Transverse colon (tissue), 4 donors: ENCODE data around the gene ZFPM1. TPM values are rescaled to one million over a fixed set of nuclear protein-coding genes. Genes with fewer than 3 reads are reported as not detected.

Experiments used
- DNase-seq: peaks from one replicate; pipeline ENCODE4 v3.0.0-alpha.2; 2019
- H3K27ac ChIP-seq, 4 donors: fragments of 200-600 bp; sonication (generic); 2 replicates each; pipeline ENCODE4 v1.5.1; 2016 to 2018; ENCODE audit warnings: inconsistent platforms in 4 of 4
- H3K27me3 ChIP-seq: fragments of 200-600 bp; sonication (generic); 2 replicates; pipeline ENCODE4 v1.5.1; 2017; ENCODE audit warnings: inconsistent platforms
- H3K36me3 ChIP-seq, 4 donors: fragments of 200-600 bp; sonication (generic); 2 replicates each; pipeline ENCODE4 v1.5.1; 2017 to 2019; ENCODE audit warnings: inconsistent platforms in 4 of 4
- H3K4me1 ChIP-seq, 4 donors: fragments of 200-600 bp; sonication (generic); 2 replicates each; pipeline ENCODE4 v1.5.1; 2017 to 2020; ENCODE audit warnings: inconsistent platforms in 4 of 4
- H3K4me3 ChIP-seq, 4 donors: fragments of 200-600 bp; sonication (generic); 1 replicate in 1 of 4; 2 replicates in 3 of 4; pipeline versions ENCODE4 v1.5.1 to v1.6.1; 2017 to 2019; ENCODE audit warnings: inconsistent platforms in 4 of 4
- H3K9me3 ChIP-seq, 2 donors: fragments of 200-600 bp; sonication (generic); 2 replicates each; pipeline ENCODE4 v1.5.1; 2017 to 2019; ENCODE audit warnings: inconsistent platforms in 2 of 2
- EP300 ChIP-seq: sonication (generic); formaldehyde crosslinking; IDR thresholded peaks from one replicate; pipeline ENCODE4 v1.6.1; 2017; ENCODE audit warnings: antibody characterized with exemption, low read depth
- POLR2A ChIP-seq: fragments of 450-650 bp; IDR thresholded peaks from one replicate; pipeline ENCODE4 v1.6.1; 2016; ENCODE audit warnings: antibody characterized with exemption, mild to moderate bottlenecking, moderate library complexity
- POLR2AphosphoS5 ChIP-seq, 3 donors: sonication (generic); formaldehyde crosslinking; IDR thresholded peaks; one replicate each; pipeline ENCODE4 v1.6.1; 2016; ENCODE audit warnings: antibody characterized with exemption in 3 of 3
- WGBS, 2 donors: methylation state at CpG; one replicate each; pipeline ENCODE4 v1.1.5; 2018; ENCODE audit warnings: low coverage in 1 of 2; 5-methylcytosine and 5-hydroxymethylcytosine counted together
- in situ Hi-C, 4 donors: fragments of 200-750 bp; cut with MboI; loops; one replicate each; pipeline versions ENCODE4 v1.15.0 to v1.15.1; 2017; ENCODE audit warnings: low sequenced_read_pairs in 3 of 4, low pct_ligation_motif_present in 1 of 4, low pct_unique_long_range_greater_than_20kb in 1 of 4
- intact Hi-C: fragments of 100-400 bp; cut with DNase I; formaldehyde crosslinking; loops from one replicate; pipeline ENCODE4 v1.15.1; 2023; ENCODE audit warnings: low total_unique reads
- total RNA-seq, 4 donors: library from RNA; depleted of rRNA; stranded (reverse); fragments of >200 nt; gene quantifications; one replicate each; pipeline ENCODE4 v1.1.0, GENCODE V29; 2016
- TF ChIP-seq, protein P1 (sequence below), 5 experiments: fragments of 200-600 bp in 3 of 5; fragments of 450-650 bp in 2 of 5; sonication (generic) in 3 of 5; IDR thresholded peaks; 1 replicate in 2 of 5; 2 replicates in 3 of 5; pipeline ENCODE4 v1.5.1; 2016 to 2017; ENCODE audit warnings: antibody characterized with exemption in 5 of 5, inconsistent platforms in 3 of 5, mild to moderate bottlenecking in 2 of 5, moderate library complexity in 1 of 5

The ZFPM1 gene
- total RNA-seq, 4 donors from 2014 or later, result 1.2 to 4.6 (median 3.1) TPM

DNA sequence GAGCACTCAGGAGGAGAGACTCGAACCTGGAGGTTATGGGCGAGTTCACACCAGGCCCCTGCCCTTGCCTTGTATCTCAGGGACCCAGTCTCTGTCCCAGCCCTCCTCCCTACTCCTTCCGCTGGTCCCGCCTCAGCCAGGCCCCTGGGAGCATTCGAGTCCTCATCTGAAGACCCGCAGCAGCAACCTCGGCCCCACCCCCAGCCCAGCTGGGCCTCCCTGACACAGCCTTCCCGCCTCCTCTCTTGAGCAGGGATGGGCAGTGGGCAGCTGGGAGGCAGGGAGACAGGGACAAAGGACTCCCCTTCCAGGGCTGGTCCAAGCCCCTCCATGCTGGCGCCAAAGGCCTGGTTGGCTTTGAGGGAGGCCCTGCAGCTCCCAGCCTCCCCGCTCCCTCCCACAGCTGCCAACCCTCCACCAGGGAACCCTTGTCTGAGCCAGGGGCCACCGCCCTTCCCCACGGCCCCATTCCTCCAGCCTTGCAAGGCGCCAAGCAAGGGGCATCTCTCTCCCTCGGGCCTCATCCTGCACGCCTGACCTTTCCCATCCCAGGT lies 101.7 kb downstream of the ZFPM1 start:
- in situ Hi-C loops, result loop anchor here in 1 of 4 donors (25.0 kb wide), 1 partner anchor 117 kb away; no protein-coding TSS in a partner anchor
- H3K4me1 ChIP-seq, result peaks cover 0 to 11% (median 7%) of the 10 kb centered on the region in 4 donors

DNA sequence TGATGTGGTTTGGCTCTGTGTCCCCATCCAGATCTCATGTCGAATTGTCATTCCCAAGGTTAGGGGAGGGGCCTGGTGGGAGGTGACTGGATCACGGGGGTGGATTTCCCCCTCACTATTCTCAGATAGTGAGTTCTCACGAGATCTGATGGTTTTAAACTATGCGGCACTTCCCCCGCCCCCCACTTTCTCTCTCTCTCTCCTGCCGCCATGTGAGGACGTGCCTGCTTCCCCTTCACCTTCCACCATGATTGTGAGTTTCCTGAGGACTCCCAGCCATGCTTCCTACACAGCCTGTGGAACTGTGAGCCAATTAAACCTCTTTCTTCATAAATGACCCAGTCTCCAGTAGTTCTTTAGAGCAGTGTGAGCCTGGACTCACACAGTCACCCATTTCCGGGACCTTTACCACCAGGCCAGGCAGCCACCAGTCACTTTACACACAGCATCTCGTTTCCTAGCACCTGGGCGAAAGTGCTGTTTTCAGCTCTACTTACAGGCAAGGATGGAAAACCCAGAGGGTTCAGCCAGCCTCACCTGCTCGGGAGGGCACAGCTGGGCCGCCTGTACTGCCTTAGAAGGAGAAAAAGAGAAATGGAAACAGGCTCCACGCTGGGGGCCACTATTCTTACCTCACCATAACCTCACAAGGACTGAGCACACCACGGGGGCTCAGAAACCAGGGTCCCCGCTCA lies 103.4 kb downstream of the ZFPM1 start:
- H3K27ac ChIP-seq, result no peak overlapping the region
- no peaks in the 10 kb centered on the region for H3K9me3 ChIP-seq
- H3K4me1 ChIP-seq, result peaks cover 0 to 7% (median 6%) of the 10 kb centered on the region in 4 donors
- no peak for TF ChIP-seq POLR2AphosphoS5 (IDR thresholded peaks at IDR 0.05)
- TF ChIP-seq EP300, result no peak
- TF ChIP-seq POLR2A, result no peak
- TF ChIP-seq, protein P1, sequence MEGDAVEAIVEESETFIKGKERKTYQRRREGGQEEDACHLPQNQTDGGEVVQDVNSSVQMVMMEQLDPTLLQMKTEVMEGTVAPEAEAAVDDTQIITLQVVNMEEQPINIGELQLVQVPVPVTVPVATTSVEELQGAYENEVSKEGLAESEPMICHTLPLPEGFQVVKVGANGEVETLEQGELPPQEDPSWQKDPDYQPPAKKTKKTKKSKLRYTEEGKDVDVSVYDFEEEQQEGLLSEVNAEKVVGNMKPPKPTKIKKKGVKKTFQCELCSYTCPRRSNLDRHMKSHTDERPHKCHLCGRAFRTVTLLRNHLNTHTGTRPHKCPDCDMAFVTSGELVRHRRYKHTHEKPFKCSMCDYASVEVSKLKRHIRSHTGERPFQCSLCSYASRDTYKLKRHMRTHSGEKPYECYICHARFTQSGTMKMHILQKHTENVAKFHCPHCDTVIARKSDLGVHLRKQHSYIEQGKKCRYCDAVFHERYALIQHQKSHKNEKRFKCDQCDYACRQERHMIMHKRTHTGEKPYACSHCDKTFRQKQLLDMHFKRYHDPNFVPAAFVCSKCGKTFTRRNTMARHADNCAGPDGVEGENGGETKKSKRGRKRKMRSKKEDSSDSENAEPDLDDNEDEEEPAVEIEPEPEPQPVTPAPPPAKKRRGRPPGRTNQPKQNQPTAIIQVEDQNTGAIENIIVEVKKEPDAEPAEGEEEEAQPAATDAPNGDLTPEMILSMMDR (IDR thresholded peaks at IDR 0.05), result no peak
- DNase-seq, result peak; percentile 57
- WGBS, 2 donors, result 73 to 74% methylated on average over 5 to 14 of the region's 15 CpGs
- H3K36me3 ChIP-seq, result no peaks in the 10 kb centered on the region
- intact Hi-C loops, result no loop called here
- peaks cover 33% of the 10 kb centered on the region for H3K27me3 ChIP-seq
- H3K4me3 ChIP-seq, result no peak overlapping the region
- in situ Hi-C loops, result loop anchor here in 1 of 4 donors (25.0 kb wide), 1 partner anchor 119 kb away; no protein-coding TSS in a partner anchor

More for the DNA sequence above, 101.7 kb downstream of the ZFPM1 start:
- DNase-seq, result no peak
- no peaks in the 10 kb centered on the region for H3K9me3 ChIP-seq
- no peak for TF ChIP-seq EP300
- TF ChIP-seq, protein P1 (IDR thresholded peaks at IDR 0.05), result no peak
- no peak for TF ChIP-seq POLR2AphosphoS5 (IDR thresholded peaks at IDR 0.05)
- TF ChIP-seq POLR2A, result no peak
- 69% methylated on average over 15 of the region's 15 CpGs; no CpG with 5 or more reads in 1 of the 2 donors for WGBS, 2 donors
- H3K36me3 ChIP-seq, result no peaks in the 10 kb centered on the region
- no peak overlapping the region for H3K27ac ChIP-seq
- H3K27me3 ChIP-seq, result peaks cover 33% of the 10 kb centered on the region
- no peak overlapping the region for H3K4me3 ChIP-seq
- intact Hi-C loops, result no loop called here

DNA sequence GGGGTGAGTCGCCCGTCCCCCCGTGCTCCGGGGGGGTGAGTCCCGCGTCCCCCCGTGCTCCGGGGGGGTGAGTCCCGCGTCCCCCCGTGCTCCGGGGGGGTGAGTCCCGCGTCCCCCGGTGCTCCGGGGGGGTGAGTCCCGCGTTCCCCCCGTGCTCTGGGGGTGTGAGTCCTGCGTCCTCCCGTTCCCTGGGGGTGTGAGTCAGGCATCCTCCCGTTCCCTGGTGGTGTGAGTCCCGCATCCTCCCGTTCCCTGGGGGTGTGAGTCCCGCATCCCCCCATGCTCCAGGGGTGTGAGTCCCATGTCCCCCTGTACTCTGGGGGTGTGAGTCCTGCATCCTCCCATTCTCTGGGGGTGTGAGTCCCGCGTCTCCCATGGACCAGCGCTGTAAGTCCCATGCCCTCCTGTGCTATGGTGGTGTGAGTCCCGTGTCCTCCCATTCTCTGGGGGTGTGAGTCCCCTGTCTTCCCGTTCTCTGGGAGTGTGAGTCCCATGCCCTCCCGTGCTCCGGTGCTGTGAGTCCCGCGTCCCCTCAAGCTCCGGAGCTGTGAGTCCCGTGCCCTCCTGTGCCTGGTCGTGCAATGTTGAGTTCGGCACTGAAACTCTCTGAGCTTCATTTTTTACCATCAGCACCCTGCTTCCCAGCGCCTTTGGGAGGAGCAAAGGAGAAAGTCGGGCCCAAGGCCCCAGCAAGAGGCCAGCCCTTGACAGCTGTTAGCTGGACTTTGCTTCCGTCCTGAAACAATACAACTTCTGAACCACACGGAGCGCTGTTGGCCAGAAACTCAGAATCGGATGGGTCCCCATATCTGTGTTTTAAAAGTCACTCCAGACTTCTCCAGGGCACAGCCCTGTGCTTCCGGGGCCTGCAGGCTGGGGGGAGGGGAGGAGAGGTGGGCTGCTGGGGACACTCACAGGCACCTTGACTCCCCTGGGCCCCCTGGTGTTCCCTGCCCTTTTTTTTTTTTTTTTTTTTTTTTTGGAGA lies 105.7 kb downstream of the ZFPM1 start:
- intact Hi-C loops, result no loop called here
- Histone ChIP-seq H3K27ac (no peak overlapping the region), H3K9me3 (no peaks in the 10 kb centered on the region), H3K36me3 (no peaks in the 10 kb centered on the region), H3K4me1 (peaks cover 0 to 12% (median 8%) of the 10 kb centered on the region in 4 donors), H3K4me3 (no peak overlapping the region), H3K27me3 (peaks cover 28% of the 10 kb centered on the region)
- no peak for TF ChIP-seq EP300
- no peak for TF ChIP-seq POLR2A
- TF ChIP-seq, protein P1 (IDR thresholded peaks at IDR 0.05), result peak; percentile 35 to 72 (median 53)
- peak in 2 of 3 donors; percentile 59 to 68 for TF ChIP-seq POLR2AphosphoS5 (IDR thresholded peaks at IDR 0.05)
- WGBS, 2 donors, result 39 to 40% methylated on average over 4 to 24 of the region's 45 CpGs
- in situ Hi-C loops, result loop anchor here in 1 of 4 donors (25.0 kb wide), 1 partner anchor 121 kb away; no protein-coding TSS in a partner anchor
- DNase-seq, result peak; percentile 89
